Epithelial cell of prostate (primary cell): ENCODE results near the gene AK2.
A peak's percentile ranks its signal among the peaks of the same experiment; 100 is the strongest.
"Not testable (repeated sequence)": the region's sequence is repeated elsewhere in the genome, so short reads cannot be mapped to it uniquely, and the experiment has no call there.

Experiments
- DNase-seq: peaks from one replicate; pipeline ENCODE4 v3.0.0-alpha.2; 2011; ENCODE audit warnings: low read depth, low spot score
- H3K27ac ChIP-seq: fragments of 450-650 bp; 2 replicates; pipeline ENCODE4 v1.5.1; 2017; ENCODE audit warnings: mild to moderate bottlenecking

AK2 gene

GRCh38 chr1:33003657-33004056, 33.0 kb downstream of the AK2 start:
- H3K27ac ChIP-seq: peak overlapping the region; percentile 80
- DNase-seq: no peak

- DNase-seq: no peak
- H3K27ac ChIP-seq: no peak overlapping the region
These were observed 34.7 kb downstream of the AK2 start for GRCh38 chr1:33002006-33002405.

GRCh38 chr1:33001282-33001681, 35.4 kb downstream of the AK2 start:
- H3K27ac ChIP-seq: no peak overlapping the region
- DNase-seq: no peak

GRCh38 chr1:33000427-33001026, 36.2 kb downstream of the AK2 start:
- H3K27ac ChIP-seq: no peak overlapping the region
- no peak for DNase-seq

- no peak for DNase-seq
- H3K27ac ChIP-seq: no peak overlapping the region
These were observed 37.7 kb downstream of the AK2 start for GRCh38 chr1:32998997-32999396.

- DNase-seq: no peak
- peak overlapping the region; percentile 31 for H3K27ac ChIP-seq
These were observed 38.6 kb downstream of the AK2 start for GRCh38 chr1:32998064-32998463.

GRCh38 chr1:32997381-32997891, 39.2 kb downstream of the AK2 start:
- peak overlapping the region; percentile 31 for H3K27ac ChIP-seq
- DNase-seq: no peak

GRCh38 chr1:32993324-32993636, 43.4 kb downstream of the AK2 start:
- H3K27ac ChIP-seq: peak overlapping the region; percentile 87

GRCh38 chr1:32992489-32993323, 44.0 kb downstream of the AK2 start:
- peak overlapping the region; percentile 87 for H3K27ac ChIP-seq
- DNase-seq: peak; percentile 96

More at GRCh38 chr1:32993324-32993636, 43.4 kb downstream of the AK2 start:
- DNase-seq: not testable (repeated sequence)

GRCh38 chr1:32991819-32992488, 44.7 kb downstream of the AK2 start:
- DNase-seq: no peak
- H3K27ac ChIP-seq: peak overlapping the region; percentile 87

- peak overlapping the region; percentile 87 for H3K27ac ChIP-seq
- DNase-seq: no peak
These were observed 45.3 kb downstream of the AK2 start for GRCh38 chr1:32991386-32991785.

GRCh38 chr1:32990887-32991286, 45.8 kb downstream of the AK2 start:
- DNase-seq: no peak
- H3K27ac ChIP-seq: peak overlapping the region; percentile 87

- DNase-seq: no peak
These were observed 47.3 kb downstream of the AK2 start for GRCh38 chr1:32989160-32990050.

GRCh38 chr1:32988665-32989064, 48.0 kb downstream of the AK2 start:
- no peak for DNase-seq
- peak overlapping the region; percentile 87 for H3K27ac ChIP-seq

More at GRCh38 chr1:32989160-32990050, 47.3 kb downstream of the AK2 start:
- peak overlapping the region; percentile 87 for H3K27ac ChIP-seq

GRCh38 chr1:32985226-32985625, 51.5 kb downstream of the AK2 start:
- no peak overlapping the region for H3K27ac ChIP-seq
- no peak for DNase-seq

- H3K27ac ChIP-seq: no peak overlapping the region
- no peak for DNase-seq
These were observed 52.1 kb downstream of the AK2 start for GRCh38 chr1:32984455-32985171.

- H3K27ac ChIP-seq: no peak overlapping the region
- DNase-seq: no peak
These were observed 52.6 kb downstream of the AK2 start for GRCh38 chr1:32984090-32984454.

GRCh38 chr1:32983020-32983419, 53.7 kb downstream of the AK2 start:
- H3K27ac ChIP-seq: no peak overlapping the region
- DNase-seq: no peak
